Kidney capillary endothelial cell (primary cell): Measurements from ENCODE around the gene NETO1.

Experiments used
- DNase-seq: peaks from one replicate; pipeline ENCODE4 v3.0.0-alpha.2; 2018; ENCODE audit warnings: low spot score

NETO1 gene

DNA sequence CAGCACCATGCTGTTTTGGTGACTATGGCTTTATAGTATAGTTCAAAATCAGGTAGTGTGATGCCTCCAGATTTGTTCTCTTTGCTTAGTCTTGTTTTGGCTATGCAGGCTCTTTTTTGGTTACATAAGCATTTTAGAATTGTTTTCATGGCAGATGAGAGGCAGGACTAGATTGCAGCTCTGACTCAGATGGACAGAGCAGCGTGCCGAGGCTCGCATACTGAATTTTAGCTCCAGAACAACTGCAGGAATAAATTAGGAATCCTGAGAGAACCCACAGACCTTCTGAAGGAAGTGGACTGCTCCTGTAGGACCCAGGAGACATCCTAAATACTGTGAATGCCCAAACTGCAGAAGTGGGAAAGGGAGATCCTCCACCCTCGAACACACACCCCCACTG, 141.6 kb downstream of the NETO1 start:
- DNase-seq = no peak

DNA sequence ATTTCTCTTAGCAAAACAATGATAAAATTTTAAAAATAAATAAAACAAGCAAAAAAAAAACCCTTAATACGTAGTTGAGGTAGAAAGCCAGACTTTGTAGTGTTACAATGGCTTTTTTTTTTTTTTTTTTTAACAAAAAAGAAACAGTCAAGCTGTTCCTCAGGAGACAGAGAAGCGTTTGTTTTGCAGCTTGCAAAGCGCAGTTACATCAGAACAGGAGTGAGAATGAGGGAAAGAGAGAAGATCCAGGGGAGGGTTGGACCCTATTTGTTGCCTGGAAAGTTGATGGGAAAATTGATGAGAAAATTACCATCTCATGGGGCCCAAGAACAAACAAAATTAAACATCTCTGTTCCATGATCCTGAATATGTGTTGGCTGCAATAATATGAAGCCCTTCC, 146.5 kb downstream of the NETO1 start:
- DNase-seq = no peak

- DNase-seq = no peak
These were observed 147.7 kb downstream of the NETO1 start for GRCh38 chr18:72720116-72720515.

DNA sequence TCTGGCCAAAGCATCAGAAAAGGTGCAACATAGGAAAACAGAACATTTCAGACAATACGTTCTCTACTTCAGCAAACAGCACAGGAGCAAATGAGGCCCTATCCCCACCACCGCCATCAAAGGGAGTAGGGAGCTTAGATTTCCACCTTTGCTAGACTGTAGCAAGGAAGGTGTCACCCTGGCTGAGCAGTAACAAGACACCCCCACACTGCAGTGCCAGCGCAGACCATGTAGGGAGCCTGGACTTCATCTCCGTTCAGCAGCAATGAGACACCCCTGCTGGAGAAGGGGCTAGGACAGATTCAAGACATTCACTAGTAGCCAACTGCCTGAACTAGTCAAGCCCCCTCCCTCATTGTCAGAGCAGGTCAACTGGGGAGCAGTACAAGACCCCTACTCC, 163.6 kb downstream of the NETO1 start:
- no peak for DNase-seq

DNA sequence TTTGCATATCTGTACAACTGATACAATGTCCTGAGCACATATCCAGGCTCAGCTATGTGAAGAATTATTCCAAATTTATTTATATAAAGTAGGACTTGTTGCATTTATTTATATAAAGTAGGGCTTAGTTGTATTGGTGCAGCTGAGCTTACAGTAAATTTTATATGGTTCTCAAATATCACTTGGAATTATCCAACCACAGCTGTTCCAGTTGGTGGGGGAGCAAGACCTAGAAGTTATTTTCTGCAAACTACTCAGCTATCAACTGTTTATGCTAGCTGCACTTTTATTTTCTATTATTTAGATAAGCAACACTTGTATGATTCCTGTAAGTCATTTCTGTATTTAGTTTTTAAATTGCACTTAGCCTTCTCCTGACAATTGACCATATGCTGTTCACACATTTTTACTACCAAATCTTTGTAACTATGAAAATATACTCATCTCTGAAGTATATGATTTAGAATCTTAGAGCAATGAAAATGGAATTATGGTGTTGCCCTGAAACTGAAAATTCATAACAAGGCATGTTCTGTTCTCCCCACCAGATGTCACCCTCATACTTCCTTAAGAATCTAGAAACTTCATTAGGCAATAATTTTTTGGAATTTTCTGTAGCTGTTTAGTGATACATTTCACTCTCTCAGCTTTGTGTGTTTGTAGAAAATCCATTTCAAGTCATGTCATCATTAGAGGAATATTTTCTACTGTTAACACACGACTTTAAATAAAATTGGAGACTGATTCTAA, 166.7 kb downstream of the NETO1 start:
- peak; percentile 21 for DNase-seq

GRCh38 chr18:72697706-72698105, 170.1 kb downstream of the NETO1 start:
- no peak for DNase-seq

DNA sequence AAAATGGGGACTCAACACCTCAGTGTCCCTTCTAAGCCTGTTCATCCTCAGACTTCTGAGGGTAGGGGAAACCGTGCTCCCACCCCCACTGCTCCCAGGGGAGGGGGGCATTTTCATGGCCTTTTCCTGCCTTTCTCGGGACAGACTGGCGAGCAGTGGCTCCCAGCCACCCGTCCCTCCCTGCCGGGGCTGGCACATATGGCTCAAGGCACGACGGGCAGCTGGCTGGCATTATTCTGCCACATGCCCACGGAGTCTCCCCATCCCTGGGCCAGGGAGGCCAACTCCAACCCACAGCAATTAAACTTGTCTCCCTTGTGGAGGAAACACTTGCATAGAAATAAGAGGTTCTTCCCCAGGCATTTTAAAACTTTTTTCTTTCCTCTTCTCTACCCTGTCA, 175.2 kb downstream of the NETO1 start:
- no peak for DNase-seq
